ENCODE results near the gene SIAH2.

SIAH2 gene

DNA sequence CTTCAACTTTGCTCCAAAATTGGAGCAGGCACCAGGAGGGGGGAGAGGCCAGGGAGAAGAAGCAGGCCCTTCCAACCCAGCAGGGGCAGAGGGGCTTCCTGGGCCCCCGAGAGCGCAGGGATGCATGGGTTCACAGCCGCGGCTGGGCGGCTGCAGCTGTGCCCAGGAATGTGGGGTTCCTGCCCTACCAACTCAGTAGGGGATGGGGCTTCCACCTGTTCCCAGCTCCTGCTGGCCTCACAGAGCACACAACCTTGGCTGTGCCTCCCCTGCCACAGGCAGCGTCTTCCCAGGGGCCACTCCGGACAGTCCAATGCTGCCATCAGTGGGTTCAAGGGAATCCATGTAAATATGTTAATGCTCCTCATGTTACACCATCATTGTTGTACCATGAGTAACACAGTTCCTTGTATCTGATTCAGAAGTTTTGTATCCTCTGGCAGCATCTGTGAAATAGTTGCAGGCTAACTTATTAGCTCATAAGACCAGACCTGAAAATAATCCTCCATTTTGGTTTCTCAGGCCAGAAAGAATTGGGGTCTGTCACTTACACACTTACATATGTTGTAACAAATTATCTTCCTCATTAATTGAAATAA is 12.1 kb upstream of the SIAH2 start:
- Histone ChIP-seq H3K27me3 (ENCODE audit: insufficient read depth, insufficient read length) (no peaks in the 10 kb centered on the region), H3K9ac (ENCODE audit: insufficient read length, low read depth) (no peak overlapping the region), H3K4me3 (ENCODE audit: insufficient read length, low read depth) (no peak overlapping the region), H3K36me3 (ENCODE audit: insufficient read depth, insufficient read length, low read length) (no peaks in the 10 kb centered on the region), H3K4me1 (ENCODE audit: insufficient read depth, insufficient read length) (no peaks in the 10 kb centered on the region), H3K9me3 (ENCODE audit: insufficient read depth, low read length) (no peaks in the 10 kb centered on the region)
- DNase-seq (ENCODE audit: low read depth, low spot score): no peak
- TF ChIP-seq SUZ12 (IDR thresholded peaks at IDR 0.05; ENCODE audit: extremely low read depth, insufficient read depth, insufficient read length): no peak
- no peak for TF ChIP-seq ZNF274 (IDR thresholded peaks at IDR 0.05; ENCODE audit: low read depth, low read length)
- no peak for TF ChIP-seq YY1 (IDR thresholded peaks at IDR 0.05; ENCODE audit: insufficient read depth, insufficient read length)

DNA sequence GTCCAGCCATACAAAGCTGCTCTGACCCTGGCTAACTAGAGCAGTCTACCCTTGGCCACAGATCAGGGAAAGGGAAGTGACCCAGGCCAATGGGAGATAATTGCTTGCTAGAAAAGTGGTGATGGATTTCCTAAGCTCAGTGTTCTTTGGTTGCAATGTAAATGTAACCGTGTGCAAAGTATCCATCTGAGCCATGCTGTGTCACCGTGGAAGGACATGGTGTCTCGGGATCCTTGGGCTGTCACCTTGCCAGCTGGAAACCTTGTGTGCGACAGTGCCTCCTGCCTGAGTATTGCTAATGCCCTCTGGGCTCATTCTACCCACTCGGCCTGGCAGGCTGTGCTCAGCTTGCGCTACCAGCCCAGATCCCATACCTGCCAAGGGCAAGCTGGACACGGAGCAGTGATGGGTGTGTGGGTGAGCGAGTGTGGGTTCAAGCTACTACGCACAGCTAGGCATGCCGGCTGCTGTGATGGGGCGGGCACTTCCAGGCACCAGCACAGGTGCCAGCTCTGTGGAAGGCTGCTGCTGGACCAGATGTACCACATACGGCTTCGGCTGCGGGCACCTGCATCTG is 10.7 kb upstream of the SIAH2 start:
- Histone ChIP-seq H3K9me3 (ENCODE audit: insufficient read depth, low read length) (no peaks in the 10 kb centered on the region), H3K9ac (ENCODE audit: insufficient read length, low read depth) (no peak overlapping the region), H3K36me3 (ENCODE audit: insufficient read depth, insufficient read length, low read length) (no peaks in the 10 kb centered on the region), H3K4me1 (ENCODE audit: insufficient read depth, insufficient read length) (no peaks in the 10 kb centered on the region), H3K27me3 (ENCODE audit: insufficient read depth, insufficient read length) (no peaks in the 10 kb centered on the region), H3K4me3 (ENCODE audit: insufficient read length, low read depth) (no peak overlapping the region)
- TF ChIP-seq ZNF274 (IDR thresholded peaks at IDR 0.05; ENCODE audit: low read depth, low read length) (no peak), SUZ12 (IDR thresholded peaks at IDR 0.05; ENCODE audit: extremely low read depth, insufficient read depth, insufficient read length) (no peak), YY1 (IDR thresholded peaks at IDR 0.05; ENCODE audit: insufficient read depth, insufficient read length) (no peak)
- DNase-seq (ENCODE audit: low read depth, low spot score): no peak

DNA sequence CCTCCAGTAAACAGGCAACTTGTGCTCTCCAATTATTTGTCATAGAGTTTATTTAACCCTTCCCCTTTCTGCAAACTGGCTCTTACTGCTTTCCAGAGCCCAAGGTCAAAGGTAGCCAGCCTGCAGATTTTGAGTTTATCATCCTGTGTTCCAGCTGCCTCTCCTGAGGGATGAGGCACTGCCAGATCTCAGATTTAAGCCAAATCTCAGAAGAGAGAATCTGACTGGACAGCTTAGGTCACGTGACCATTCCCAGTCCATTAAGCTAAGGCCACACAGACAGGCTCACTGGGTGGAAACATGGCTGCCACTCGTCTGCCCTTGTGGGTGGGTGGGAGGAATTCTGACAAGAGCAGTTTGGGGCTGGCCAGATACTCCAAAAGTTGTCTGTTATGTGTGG is 8.6 kb upstream of the SIAH2 start:
- Histone ChIP-seq H3K4me1 (ENCODE audit: insufficient read depth, insufficient read length) (no peaks in the 10 kb centered on the region), H3K9me3 (ENCODE audit: insufficient read depth, low read length) (no peaks in the 10 kb centered on the region), H3K9ac (ENCODE audit: insufficient read length, low read depth) (no peak overlapping the region), H3K36me3 (ENCODE audit: insufficient read depth, insufficient read length, low read length) (no peaks in the 10 kb centered on the region), H3K27me3 (ENCODE audit: insufficient read depth, insufficient read length) (no peaks in the 10 kb centered on the region), H3K4me3 (ENCODE audit: insufficient read length, low read depth) (no peak overlapping the region)
- DNase-seq (ENCODE audit: low read depth, low spot score): no peak
- TF ChIP-seq ZNF274 (IDR thresholded peaks at IDR 0.05; ENCODE audit: low read depth, low read length): no peak
- TF ChIP-seq SUZ12 (IDR thresholded peaks at IDR 0.05; ENCODE audit: extremely low read depth, insufficient read depth, insufficient read length): no peak
- TF ChIP-seq YY1 (IDR thresholded peaks at IDR 0.05; ENCODE audit: insufficient read depth, insufficient read length): no peak

DNA sequence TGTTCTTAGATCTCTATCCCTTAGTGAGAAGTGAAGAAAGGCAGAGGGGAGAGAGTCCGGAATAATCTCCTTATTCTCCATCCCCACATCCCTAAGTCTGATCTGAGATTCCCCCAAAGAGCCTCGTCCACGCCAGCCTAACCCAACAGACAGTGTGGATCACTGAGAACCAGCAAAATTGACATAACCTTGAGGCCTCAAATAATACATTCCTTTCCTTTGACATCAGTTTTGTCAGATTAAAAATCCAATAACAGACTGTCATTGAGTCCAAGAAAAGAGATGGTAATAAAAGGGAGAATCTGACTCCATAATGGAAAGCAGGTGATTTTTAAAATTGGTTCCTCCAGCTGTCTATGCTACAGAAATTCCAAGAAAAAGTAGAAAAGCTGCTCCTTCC is 7.7 kb upstream of the SIAH2 start:
- TF ChIP-seq YY1 (IDR thresholded peaks at IDR 0.05; ENCODE audit: insufficient read depth, insufficient read length): no peak
- no peak for TF ChIP-seq SUZ12 (IDR thresholded peaks at IDR 0.05; ENCODE audit: extremely low read depth, insufficient read depth, insufficient read length)
- no peak for TF ChIP-seq ZNF274 (IDR thresholded peaks at IDR 0.05; ENCODE audit: low read depth, low read length)
- Histone ChIP-seq H3K9me3 (ENCODE audit: insufficient read depth, low read length) (no peaks in the 10 kb centered on the region), H3K4me1 (ENCODE audit: insufficient read depth, insufficient read length) (no peaks in the 10 kb centered on the region), H3K9ac (ENCODE audit: insufficient read length, low read depth) (no peak overlapping the region), H3K27me3 (ENCODE audit: insufficient read depth, insufficient read length) (no peaks in the 10 kb centered on the region), H3K36me3 (ENCODE audit: insufficient read depth, insufficient read length, low read length) (no peaks in the 10 kb centered on the region), H3K4me3 (ENCODE audit: insufficient read length, low read depth) (no peak overlapping the region)
- no peak for DNase-seq (ENCODE audit: low read depth, low spot score)

DNA sequence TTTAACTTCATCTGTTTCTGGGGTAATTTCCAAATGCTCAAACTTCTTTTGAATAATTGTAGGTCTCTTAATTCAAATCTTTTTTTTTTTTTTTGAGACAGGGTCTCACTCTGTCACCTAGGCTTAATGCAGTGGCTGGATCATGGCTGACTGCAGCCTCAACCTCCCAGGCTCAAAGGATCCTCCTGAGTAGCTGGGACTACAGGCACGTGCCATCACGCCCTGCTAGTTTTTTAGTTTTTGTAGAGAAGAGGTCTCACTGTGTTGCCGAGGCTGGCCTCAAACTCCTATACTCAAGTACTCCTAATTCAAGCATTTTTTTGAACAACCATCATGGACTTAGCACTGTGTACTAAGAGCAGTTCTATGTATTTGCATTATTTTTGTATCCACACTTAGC is 3.8 kb upstream of the SIAH2 start:
- no peaks in the 10 kb centered on the region for H3K9me3 ChIP-seq (ENCODE audit: insufficient read depth, low read length)
- TF ChIP-seq ZNF274 (IDR thresholded peaks at IDR 0.05; ENCODE audit: low read depth, low read length): no peak
- no peak for TF ChIP-seq SUZ12 (IDR thresholded peaks at IDR 0.05; ENCODE audit: extremely low read depth, insufficient read depth, insufficient read length)
- TF ChIP-seq YY1 (IDR thresholded peaks at IDR 0.05; ENCODE audit: insufficient read depth, insufficient read length): no peak
- H3K4me3 ChIP-seq (ENCODE audit: insufficient read length, low read depth): no peak overlapping the region
- no peak for DNase-seq (ENCODE audit: low read depth, low spot score)
- H3K9ac ChIP-seq (ENCODE audit: insufficient read length, low read depth): no peak overlapping the region
- H3K4me1 ChIP-seq (ENCODE audit: insufficient read depth, insufficient read length): no peaks in the 10 kb centered on the region
- peaks cover 5% of the 10 kb centered on the region for H3K27me3 ChIP-seq (ENCODE audit: insufficient read depth, insufficient read length)
- H3K36me3 ChIP-seq (ENCODE audit: insufficient read depth, insufficient read length, low read length): no peaks in the 10 kb centered on the region

DNA sequence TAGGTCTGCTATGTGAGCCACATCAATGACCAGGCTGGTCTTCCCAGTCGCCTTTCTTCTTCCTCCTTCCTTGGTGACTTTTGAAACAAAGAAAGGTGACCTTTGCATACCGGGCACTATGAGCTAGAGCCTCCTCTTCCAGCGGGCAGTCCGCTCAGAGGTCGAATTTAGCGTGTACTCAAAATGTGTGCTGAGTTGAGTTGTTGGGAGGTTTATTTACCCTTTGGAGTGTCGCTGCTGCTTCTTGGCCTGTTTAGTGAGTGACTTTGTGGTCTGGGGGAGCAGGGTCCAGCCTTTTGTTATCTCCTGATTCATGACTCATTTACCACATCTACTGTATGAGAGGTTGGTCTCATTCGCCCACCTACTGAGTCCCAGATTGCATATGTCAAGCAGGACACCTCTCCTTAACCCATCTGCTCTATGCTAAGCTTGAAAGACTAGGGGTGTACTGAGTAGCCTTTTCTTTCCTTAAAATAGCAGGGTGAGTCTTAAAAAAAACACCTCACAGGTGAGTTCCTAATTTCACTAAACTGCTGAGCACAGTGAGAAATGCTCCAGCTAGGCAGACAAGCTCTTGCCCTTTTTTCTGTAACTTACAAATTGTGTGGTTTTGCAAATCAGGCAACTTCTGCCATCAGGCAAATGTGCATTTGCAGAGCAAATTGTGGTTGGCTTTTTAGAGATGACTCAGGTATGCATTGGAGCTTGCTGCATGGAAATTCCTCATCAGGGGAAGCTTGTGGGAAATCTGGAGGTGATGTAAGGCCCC is 3.2 kb upstream of the SIAH2 start:
- no peak for DNase-seq (ENCODE audit: low read depth, low spot score)
- TF ChIP-seq YY1 (IDR thresholded peaks at IDR 0.05; ENCODE audit: insufficient read depth, insufficient read length): no peak
- TF ChIP-seq SUZ12 (IDR thresholded peaks at IDR 0.05; ENCODE audit: extremely low read depth, insufficient read depth, insufficient read length): no peak
- TF ChIP-seq ZNF274 (IDR thresholded peaks at IDR 0.05; ENCODE audit: low read depth, low read length): no peak
- no peaks in the 10 kb centered on the region for H3K36me3 ChIP-seq (ENCODE audit: insufficient read depth, insufficient read length, low read length)
- no peak overlapping the region for H3K4me3 ChIP-seq (ENCODE audit: insufficient read length, low read depth)
- no peaks in the 10 kb centered on the region for H3K9me3 ChIP-seq (ENCODE audit: insufficient read depth, low read length)
- H3K9ac ChIP-seq (ENCODE audit: insufficient read length, low read depth): no peak overlapping the region
- H3K4me1 ChIP-seq (ENCODE audit: insufficient read depth, insufficient read length): no peaks in the 10 kb centered on the region
- H3K27me3 ChIP-seq (ENCODE audit: insufficient read depth, insufficient read length): peaks cover 5% of the 10 kb centered on the region

DNA sequence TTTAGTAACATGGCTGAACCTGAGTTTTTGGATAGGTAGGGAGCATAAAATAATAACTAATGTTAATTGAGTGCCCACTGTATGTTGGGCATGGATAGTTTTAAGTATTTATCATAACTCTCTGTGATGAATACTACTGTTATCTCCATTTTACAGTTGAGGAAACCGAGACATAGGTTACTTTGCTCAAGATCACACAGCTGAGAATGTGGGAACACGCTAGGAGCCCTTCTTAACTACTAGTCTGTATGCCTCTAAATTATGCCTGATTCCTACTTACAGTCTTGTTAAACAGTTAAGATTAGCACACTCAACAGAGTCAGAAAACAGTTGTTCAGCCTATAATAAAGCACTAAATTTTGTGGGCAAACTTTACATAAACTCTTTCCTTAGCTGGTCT is 2.0 kb upstream of the SIAH2 start:
- Histone ChIP-seq H3K27me3 (ENCODE audit: insufficient read depth, insufficient read length) (peaks cover 5% of the 10 kb centered on the region), H3K4me3 (ENCODE audit: insufficient read length, low read depth) (no peak overlapping the region), H3K9me3 (ENCODE audit: insufficient read depth, low read length) (no peaks in the 10 kb centered on the region), H3K36me3 (ENCODE audit: insufficient read depth, insufficient read length, low read length) (peaks cover 2% of the 10 kb centered on the region), H3K9ac (ENCODE audit: insufficient read length, low read depth) (no peak overlapping the region), H3K4me1 (ENCODE audit: insufficient read depth, insufficient read length) (no peaks in the 10 kb centered on the region)
- no peak for DNase-seq (ENCODE audit: low read depth, low spot score)
- TF ChIP-seq SUZ12 (IDR thresholded peaks at IDR 0.05; ENCODE audit: extremely low read depth, insufficient read depth, insufficient read length): no peak
- TF ChIP-seq ZNF274 (IDR thresholded peaks at IDR 0.05; ENCODE audit: low read depth, low read length): no peak
- no peak for TF ChIP-seq YY1 (IDR thresholded peaks at IDR 0.05; ENCODE audit: insufficient read depth, insufficient read length)

Measured in NT2/D1 (cell line).